HG02798 (cell line): ENCODE data around the gene BACE1-AS.

ENCODE experiments used
- ATAC-seq: cut with Tn5 transposase; IDR thresholded peaks from one replicate; pipeline ENCODE4 v1.9.1; 2021; ENCODE audit warnings: mild to moderate bottlenecking; ENCODE audit not compliant: unreplicated experiment, poor library complexity

Gene BACE1-AS

GRCh38 chr11:117287668-117288067 is 3.5 kb upstream of the BACE1-AS start:
- no peak for ATAC-seq

DNA sequence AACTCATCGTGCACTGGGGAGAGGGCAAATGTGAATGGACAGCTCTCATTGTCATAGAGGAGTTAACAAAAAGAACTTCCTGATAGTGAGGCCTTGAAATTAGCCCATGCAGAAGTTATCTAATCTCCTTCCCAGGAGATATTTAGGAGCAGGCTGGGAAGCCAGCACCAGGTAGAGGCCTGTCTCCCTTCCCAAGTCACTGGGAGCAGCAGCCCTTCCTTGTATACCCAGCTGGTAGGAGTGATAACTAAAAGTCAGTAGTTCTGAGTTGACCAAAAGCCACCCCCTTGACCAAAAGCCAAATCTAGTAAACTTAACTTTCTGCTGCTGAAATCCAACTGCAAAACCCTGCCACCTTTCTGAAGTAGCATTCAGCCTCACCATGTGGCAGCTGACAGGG is 1.4 kb upstream of the BACE1-AS start:
- no peak for ATAC-seq

- no peak for ATAC-seq
Observed at GRCh38 chr11:117292616-117293015, 1.5 kb downstream of the BACE1-AS start.

- no peak for ATAC-seq
Observed at GRCh38 chr11:117295438-117296137, 4.4 kb downstream of the BACE1-AS start.

DNA sequence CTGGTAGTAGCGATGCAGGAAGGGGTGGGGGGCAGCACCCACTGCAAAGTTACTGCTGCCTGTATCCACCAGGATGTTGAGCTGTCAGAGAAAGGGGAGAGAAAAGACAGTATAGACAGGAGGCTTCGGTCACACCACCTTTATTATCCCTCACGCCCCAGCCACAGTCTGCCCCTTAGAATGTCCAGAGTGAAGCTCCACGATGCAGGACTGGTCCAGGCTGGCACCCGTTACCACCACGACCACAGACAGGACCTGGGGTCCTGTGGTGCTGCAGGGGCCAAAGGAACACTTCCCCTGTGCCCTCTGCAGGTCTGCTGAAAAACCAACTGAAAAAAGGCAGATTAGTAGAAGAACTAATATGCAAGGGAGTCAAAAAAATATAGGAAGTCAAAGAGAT is 5.7 kb downstream of the BACE1-AS start:
- ATAC-seq: no peak

DNA sequence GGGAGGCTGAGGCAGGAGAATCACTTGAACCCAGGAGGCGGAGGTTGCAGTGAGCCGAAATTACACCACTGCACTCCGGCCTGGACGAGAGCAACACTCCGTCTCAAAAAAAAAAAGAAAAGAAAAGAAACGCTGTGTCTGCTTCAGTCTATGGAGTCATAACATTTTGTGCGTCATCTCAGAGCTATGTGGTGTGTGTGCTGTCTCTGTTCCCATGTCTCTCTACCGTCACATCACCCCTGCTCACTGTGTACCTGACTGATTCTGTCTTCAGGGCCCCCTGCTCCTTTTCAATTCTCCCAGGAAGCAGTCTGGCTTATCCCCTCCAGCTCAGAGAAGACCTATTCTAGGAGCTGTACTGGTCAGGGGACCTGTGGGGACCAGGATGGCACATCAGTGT is 7.0 kb downstream of the BACE1-AS start:
- ATAC-seq: no peak

- ATAC-seq: no peak
Observed at GRCh38 chr11:117299351-117300282, 8.5 kb downstream of the BACE1-AS start.

GRCh38 chr11:117300283-117300663 is 9.1 kb downstream of the BACE1-AS start:
- no peak for ATAC-seq

DNA sequence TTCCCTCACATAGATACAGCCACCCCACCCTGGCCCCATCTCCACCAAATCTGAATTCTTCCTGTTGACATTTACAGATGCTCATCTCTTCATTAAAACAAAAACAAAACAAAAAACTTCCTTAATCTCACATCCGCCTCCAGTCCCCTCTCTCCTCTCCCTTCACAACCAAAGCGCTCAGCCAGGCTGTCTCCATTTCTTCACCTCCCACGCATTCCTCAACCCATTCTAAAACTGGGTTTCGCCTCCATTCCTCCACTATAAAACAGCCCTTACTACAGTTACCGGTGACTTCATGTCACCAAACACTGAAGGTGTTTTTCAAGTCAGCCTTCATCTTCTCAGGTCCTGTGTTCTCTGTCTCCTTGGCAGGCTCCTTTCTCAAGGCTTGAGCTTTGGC is 9.6 kb downstream of the BACE1-AS start:
- no peak for ATAC-seq

DNA sequence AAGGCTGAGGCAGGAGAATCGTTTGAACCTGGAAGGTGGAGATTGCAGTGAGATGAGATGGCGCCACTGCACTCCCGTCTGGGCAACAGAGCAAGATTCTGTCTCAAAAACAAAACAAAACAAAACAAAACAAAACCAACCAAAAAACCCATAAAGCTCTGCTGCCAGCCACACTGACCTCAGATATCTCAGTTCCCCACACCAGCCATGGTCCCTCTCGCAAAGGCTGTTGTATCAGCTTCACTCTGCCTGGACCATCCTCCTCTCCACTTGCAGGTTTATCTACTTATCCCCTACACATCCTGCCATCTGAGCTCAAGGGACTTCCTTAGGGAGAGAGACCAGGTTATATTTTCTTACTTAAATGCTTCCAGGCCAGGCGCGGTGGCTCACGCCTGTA is 11.1 kb downstream of the BACE1-AS start:
- no peak for ATAC-seq

DNA sequence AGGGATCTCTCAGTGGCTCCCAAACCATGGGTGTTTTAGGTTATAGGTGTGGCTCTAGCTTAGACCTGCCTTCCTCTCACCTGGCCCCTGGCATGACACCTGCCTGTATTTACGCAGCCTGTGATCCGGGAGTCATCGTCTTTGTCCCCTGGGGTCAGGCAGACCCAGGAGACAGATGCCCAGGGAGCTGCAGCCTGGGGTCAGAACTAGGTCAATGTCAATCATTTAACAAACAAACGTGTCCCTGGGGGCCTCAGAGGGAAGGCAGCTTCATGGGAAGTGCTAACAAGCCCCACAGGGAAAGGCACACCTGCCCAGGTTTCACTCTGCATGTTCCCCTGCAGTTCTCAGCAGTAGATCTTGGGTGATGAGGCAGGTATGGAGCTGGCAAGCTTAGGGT is 12.0 kb downstream of the BACE1-AS start:
- no peak for ATAC-seq

- no peak for ATAC-seq
Observed at GRCh38 chr11:117303646-117304315, 12.6 kb downstream of the BACE1-AS start.

DNA sequence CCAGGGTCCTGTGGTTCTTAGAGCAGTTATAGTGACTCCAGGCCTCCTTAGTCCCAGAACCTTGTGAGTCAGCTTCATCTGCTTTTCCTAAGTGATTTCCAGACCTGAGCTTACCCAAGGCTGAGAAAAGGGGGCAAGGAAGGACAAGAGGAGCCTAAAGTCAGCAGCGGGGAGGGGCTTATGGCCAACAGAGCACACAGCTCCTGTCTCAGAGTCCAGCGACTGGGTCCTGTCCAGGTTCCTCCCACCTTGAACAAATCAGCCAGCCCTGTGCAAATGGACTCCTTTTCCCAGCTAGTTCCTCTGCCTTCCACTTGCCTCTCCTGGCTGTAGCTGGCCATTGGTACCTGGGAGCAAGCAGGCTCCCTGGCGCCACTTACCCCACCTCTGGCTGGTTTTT is 14.0 kb downstream of the BACE1-AS start:
- ATAC-seq: no peak

- ATAC-seq: no peak
Observed at GRCh38 chr11:117309310-117309709, 18.2 kb downstream of the BACE1-AS start.

DNA sequence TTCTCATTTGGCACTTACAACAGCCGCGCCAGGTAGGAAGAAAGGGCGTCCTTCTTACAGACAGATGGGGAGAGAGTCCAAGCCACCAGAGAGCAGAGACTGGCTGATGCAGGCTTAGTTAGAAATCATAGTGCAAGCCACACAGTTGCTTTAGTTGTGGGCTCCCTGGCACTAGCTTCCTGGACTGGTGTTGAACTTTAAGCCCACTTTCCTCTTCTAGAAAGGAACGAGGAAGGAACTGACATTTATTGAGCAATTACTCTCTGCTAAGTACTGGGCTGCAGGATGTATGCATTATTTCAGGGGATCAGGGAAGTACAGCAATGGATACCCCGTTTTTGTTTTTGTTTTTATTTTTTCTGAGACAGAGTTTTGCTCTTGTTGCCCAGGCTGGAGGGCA is 21.9 kb downstream of the BACE1-AS start:
- no peak for ATAC-seq

DNA sequence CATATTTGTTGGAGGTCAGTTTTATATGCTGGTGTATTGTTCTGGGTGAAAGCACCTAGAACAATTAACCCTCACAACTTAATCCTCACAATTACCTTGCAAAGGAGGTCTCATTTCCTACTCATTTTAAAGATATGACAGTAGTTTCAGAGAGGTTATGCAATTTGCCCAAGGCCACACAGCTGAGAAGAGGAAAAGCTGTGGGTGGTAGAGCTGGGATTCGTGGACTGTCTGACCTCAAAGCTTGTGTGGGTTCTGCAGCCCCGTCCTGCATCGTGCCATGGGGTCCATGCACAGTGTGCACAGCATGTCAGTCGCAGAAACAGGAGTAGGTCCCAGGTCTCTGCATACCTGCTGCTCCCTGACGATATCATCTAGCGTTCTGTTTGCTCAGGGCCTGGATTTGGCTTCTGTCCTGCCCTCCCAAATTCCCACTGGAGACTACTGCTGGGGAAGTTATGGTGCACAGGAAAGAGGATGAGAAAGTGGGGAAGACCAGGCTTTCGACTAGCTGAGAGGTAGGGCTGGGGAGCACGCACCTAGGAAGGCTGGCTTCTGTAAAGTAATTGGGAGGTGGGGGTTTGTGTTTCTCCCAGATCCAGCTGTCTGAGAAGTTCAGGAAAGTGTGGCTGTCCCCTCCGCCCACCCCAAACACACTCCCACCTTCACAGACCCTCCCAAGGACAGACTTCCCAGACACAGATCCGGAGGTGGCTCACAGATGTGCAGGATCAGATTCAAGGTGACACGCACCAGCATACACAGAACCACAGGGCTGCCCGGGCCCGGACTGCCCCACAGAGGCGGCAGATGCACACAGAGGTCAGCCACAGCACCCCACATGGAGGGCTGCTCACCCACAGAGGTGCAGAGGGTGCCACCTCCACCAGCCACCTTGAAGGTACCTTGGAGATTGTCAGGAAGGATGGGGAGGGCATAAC is 23.0 kb downstream of the BACE1-AS start:
- ATAC-seq: no peak

GRCh38 chr11:117314840-117315239 is 23.7 kb downstream of the BACE1-AS start:
- ATAC-seq: no peak

- no peak for ATAC-seq
Observed at GRCh38 chr11:117315285-117316196, 24.4 kb downstream of the BACE1-AS start.
